Activated CD4-positive, alpha-beta T cell treated with anti-CD3 and anti-CD28 coated beads, Interleukin-2, amount 10 ng/mL, durations not matched to agents 7 days and 5 days (primary cell): ENCODE results near the gene SUV39H1. TPM values are rescaled to one million over a fixed set of nuclear protein-coding genes. Genes with fewer than 3 reads are reported as not detected.
"Not testable (repeated sequence)": the region's sequence is repeated elsewhere in the genome, so short reads cannot be mapped to it uniquely, and the experiment has no call there.

ENCODE experiments used
- CTCF ChIA-PET: fragments of 350-600 bp; sonication (Branson Sonifier 250); formaldehyde crosslinking; loops from one replicate; lab custom pipeline; 2021; ENCODE audit warnings: antibody characterized with exemption; lab: Charles Lee
- POLR2A ChIA-PET: fragments of 350-600 bp; sonication (Branson Sonifier 250); formaldehyde crosslinking; loops from one replicate; lab custom pipeline; 2021; ENCODE audit warnings: antibody characterized with exemption; lab: Charles Lee
- DNase-seq: peaks from one replicate; pipeline ENCODE4 v3.0.0-alpha.2; 2020
- H3K27ac Mint-ChIP-seq: one replicate; pipeline ENCODE4 v1.8.0; 2021; ENCODE audit warnings: mild to moderate bottlenecking, moderate library complexity, mixed read lengths
- H3K27me3 Mint-ChIP-seq: one replicate; pipeline ENCODE4 v1.8.0; 2021; ENCODE audit warnings: mixed read lengths
- H3K36me3 Mint-ChIP-seq: one replicate; pipeline ENCODE4 v1.8.0; 2021; ENCODE audit warnings: low read depth, mixed read lengths
- H3K4me1 Mint-ChIP-seq: one replicate; pipeline ENCODE4 v1.8.0; 2021; ENCODE audit warnings: mixed read lengths
- H3K4me3 Mint-ChIP-seq: one replicate; pipeline ENCODE4 v1.8.0; 2021; ENCODE audit warnings: mild to moderate bottlenecking, moderate library complexity, mixed read lengths
- H3K9me3 Mint-ChIP-seq: one replicate; pipeline ENCODE4 v1.8.0; 2021; ENCODE audit warnings: mixed read lengths
- total RNA-seq, 2 experiments: library from RNA; stranded (reverse); gene quantifications; one replicate each; pipeline ENCODE4 v1.2.3, GENCODE V29; 2021

Gene SUV39H1
- total RNA-seq, 2 experiments from 2014 or later, result 33.4 to 33.6 TPM

GRCh38 chrX:48691746-48692145 is 4.8 kb upstream of the SUV39H1 start:
- H3K4me1 Mint-ChIP-seq, result peaks cover 20% of the 10 kb centered on the region
- H3K36me3 Mint-ChIP-seq, result peaks cover 30% of the 10 kb centered on the region
- H3K27ac Mint-ChIP-seq, result peak overlapping the region; percentile 50
- CTCF ChIA-PET, H3K9me3 Mint-ChIP-seq, POLR2A ChIA-PET, H3K4me3 Mint-ChIP-seq, H3K27me3 Mint-ChIP-seq, DNase-seq: not testable (repeated sequence)

- no peaks in the 10 kb centered on the region for H3K27me3 Mint-ChIP-seq
- CTCF ChIA-PET, result interaction anchor here (0.8 to 1.1 kb wide), 2 partner anchors 11 to 12 kb away, joined by 3 to 4 read pairs; partner anchors contain the start of gene WAS
- peaks cover 28% of the 10 kb centered on the region for H3K36me3 Mint-ChIP-seq
- H3K9me3 Mint-ChIP-seq, result no peaks in the 10 kb centered on the region
- peak overlapping the region; percentile 98 for H3K27ac Mint-ChIP-seq
- POLR2A ChIA-PET, result no interaction called here
- DNase-seq, result no peak
- H3K4me1 Mint-ChIP-seq, result peaks cover 29% of the 10 kb centered on the region
- peak overlapping the region; percentile 84 for H3K4me3 Mint-ChIP-seq
Observed at GRCh38 chrX:48694776-48695533, 1.6 kb upstream of the SUV39H1 start.

GRCh38 chrX:48695534-48695896 is 1.0 kb upstream of the SUV39H1 start:
- Mint-ChIP-seq H3K4me1 (peaks cover 30% of the 10 kb centered on the region), H3K36me3 (peaks cover 28% of the 10 kb centered on the region), H3K9me3 (no peaks in the 10 kb centered on the region), H3K27me3 (no peaks in the 10 kb centered on the region), H3K27ac (peak overlapping the region; percentile 98), H3K4me3 (peak overlapping the region; percentile 84)
- DNase-seq, result no peak
- ChIA-PET CTCF (interaction anchor here (0.8 to 1.1 kb wide), 2 partner anchors 11 to 12 kb away, joined by 3 to 4 read pairs; partner anchors contain the start of gene WAS), POLR2A (no interaction called here)

- Mint-ChIP-seq H3K36me3 (peaks cover 28% of the 10 kb centered on the region), H3K9me3 (no peaks in the 10 kb centered on the region), H3K4me3 (peak overlapping the region; percentile 84), H3K4me1 (peaks cover 34% of the 10 kb centered on the region), H3K27me3 (no peaks in the 10 kb centered on the region), H3K27ac (peak overlapping the region; percentile 98)
- CTCF ChIA-PET, result interaction anchor here (1.1 kb wide), 1 partner anchor 12 kb away, joined by 4 read pairs; the partner anchor contains the start of gene WAS
- POLR2A ChIA-PET, result no interaction called here
- DNase-seq, result no peak
Observed at GRCh38 chrX:48695925-48696300, 621 bp upstream of the SUV39H1 start.

- POLR2A ChIA-PET, result no interaction called here
- Mint-ChIP-seq H3K27ac (peak overlapping the region; percentile 93), H3K4me3 (peak overlapping the region; percentile 86), H3K27me3 (no peaks in the 10 kb centered on the region), H3K9me3 (no peaks in the 10 kb centered on the region), H3K4me1 (peaks cover 44% of the 10 kb centered on the region), H3K36me3 (peaks cover 24% of the 10 kb centered on the region)
- CTCF ChIA-PET, result no interaction called here
- peak; percentile 56 for DNase-seq
Observed at GRCh38 chrX:48696909-48697727, 584 bp downstream of the SUV39H1 start.

- H3K4me1 Mint-ChIP-seq, result peaks cover 52% of the 10 kb centered on the region
Observed at GRCh38 chrX:48698306-48698705, 1.8 kb downstream of the SUV39H1 start.

GRCh38 chrX:48700246-48700645 is 3.7 kb downstream of the SUV39H1 start:
- Mint-ChIP-seq H3K27me3 (no peaks in the 10 kb centered on the region), H3K4me1 (peaks cover 64% of the 10 kb centered on the region), H3K4me3 (no peak overlapping the region), H3K9me3 (no peaks in the 10 kb centered on the region), H3K36me3 (peaks cover 42% of the 10 kb centered on the region), H3K27ac (peak overlapping the region; percentile 36)
- CTCF ChIA-PET, result interaction anchor here (2.0 kb wide), 1 partner anchor 11 kb away, joined by 8 read pairs; no protein-coding TSS in a partner anchor
- no peak for DNase-seq
- POLR2A ChIA-PET, result no interaction called here

More at GRCh38 chrX:48698306-48698705, 1.8 kb downstream of the SUV39H1 start:
- ChIA-PET POLR2A (no interaction called here), CTCF (no interaction called here)
- no peaks in the 10 kb centered on the region for H3K9me3 Mint-ChIP-seq
- no peak overlapping the region for H3K27ac Mint-ChIP-seq
- peak overlapping the region; percentile 86 for H3K4me3 Mint-ChIP-seq
- DNase-seq, result no peak
- no peaks in the 10 kb centered on the region for H3K27me3 Mint-ChIP-seq
- peaks cover 33% of the 10 kb centered on the region for H3K36me3 Mint-ChIP-seq

- Mint-ChIP-seq H3K4me3 (no peak overlapping the region), H3K36me3 (peaks cover 46% of the 10 kb centered on the region), H3K27ac (no peak overlapping the region), H3K27me3 (no peaks in the 10 kb centered on the region), H3K9me3 (no peaks in the 10 kb centered on the region), H3K4me1 (peaks cover 55% of the 10 kb centered on the region)
- DNase-seq, result no peak
- POLR2A ChIA-PET, result no interaction called here
- CTCF ChIA-PET, result interaction anchor here (2.0 kb wide), 1 partner anchor 10 kb away, joined by 8 read pairs; no protein-coding TSS in a partner anchor
Observed at GRCh38 chrX:48700951-48701653, 4.6 kb downstream of the SUV39H1 start.

GRCh38 chrX:48702032-48702431 is 5.5 kb downstream of the SUV39H1 start:
- POLR2A ChIA-PET, result no interaction called here
- Mint-ChIP-seq H3K27ac (no peak overlapping the region), H3K4me3 (no peak overlapping the region), H3K27me3 (no peaks in the 10 kb centered on the region), H3K9me3 (no peaks in the 10 kb centered on the region), H3K36me3 (peaks cover 54% of the 10 kb centered on the region), H3K4me1 (peaks cover 53% of the 10 kb centered on the region)
- no peak for DNase-seq
- CTCF ChIA-PET, result no interaction called here

GRCh38 chrX:48702716-48703115 is 6.2 kb downstream of the SUV39H1 start:
- H3K9me3 Mint-ChIP-seq, result no peaks in the 10 kb centered on the region
- H3K27me3 Mint-ChIP-seq, result no peaks in the 10 kb centered on the region
- POLR2A ChIA-PET, result no interaction called here
- H3K27ac Mint-ChIP-seq, result peak overlapping the region; percentile 25
- CTCF ChIA-PET, result no interaction called here
- peaks cover 46% of the 10 kb centered on the region for H3K4me1 Mint-ChIP-seq
- H3K4me3 Mint-ChIP-seq, result no peak overlapping the region
- H3K36me3 Mint-ChIP-seq, result peaks cover 53% of the 10 kb centered on the region
- DNase-seq, result no peak

GRCh38 chrX:48703228-48703627 is 6.7 kb downstream of the SUV39H1 start:
- CTCF ChIA-PET, result no interaction called here
- Mint-ChIP-seq H3K9me3 (no peaks in the 10 kb centered on the region), H3K36me3 (peaks cover 55% of the 10 kb centered on the region), H3K27ac (peak overlapping the region; percentile 25), H3K27me3 (no peaks in the 10 kb centered on the region), H3K4me3 (no peak overlapping the region), H3K4me1 (peaks cover 44% of the 10 kb centered on the region)
- DNase-seq, result no peak
- POLR2A ChIA-PET, result no interaction called here

GRCh38 chrX:48703642-48704481 is 7.3 kb downstream of the SUV39H1 start:
- H3K4me1 Mint-ChIP-seq, result peaks cover 42% of the 10 kb centered on the region
- no peaks in the 10 kb centered on the region for H3K27me3 Mint-ChIP-seq
- H3K27ac Mint-ChIP-seq, result peak overlapping the region; percentile 25
- no peak overlapping the region for H3K4me3 Mint-ChIP-seq
- ChIA-PET CTCF (no interaction called here), POLR2A (no interaction called here)
- no peak for DNase-seq
- H3K9me3 Mint-ChIP-seq, result no peaks in the 10 kb centered on the region
- peaks cover 61% of the 10 kb centered on the region for H3K36me3 Mint-ChIP-seq
